GM21528 (cell line): ENCODE measurements around the gene ASB18.
"Not testable (repeated sequence)": the region's sequence is repeated elsewhere in the genome, so short reads cannot be mapped to it uniquely, and the experiment has no call there.

ENCODE experiments used
- ATAC-seq: cut with Tn5 transposase; IDR thresholded peaks from one replicate; pipeline ENCODE4 v1.9.1; 2021; ENCODE audit warnings: mild to moderate bottlenecking, moderate library complexity; ENCODE audit not compliant: unreplicated experiment, low FRiP score

The ASB18 gene

GRCh38 chr2:236264256-236264655, at the start of gene ASB18:
Gene ASB18 (minus strand): TSS chr2:236264406. CDS start chr2:236264345, 61 bp downstream.
- no peak for ATAC-seq

DNA sequence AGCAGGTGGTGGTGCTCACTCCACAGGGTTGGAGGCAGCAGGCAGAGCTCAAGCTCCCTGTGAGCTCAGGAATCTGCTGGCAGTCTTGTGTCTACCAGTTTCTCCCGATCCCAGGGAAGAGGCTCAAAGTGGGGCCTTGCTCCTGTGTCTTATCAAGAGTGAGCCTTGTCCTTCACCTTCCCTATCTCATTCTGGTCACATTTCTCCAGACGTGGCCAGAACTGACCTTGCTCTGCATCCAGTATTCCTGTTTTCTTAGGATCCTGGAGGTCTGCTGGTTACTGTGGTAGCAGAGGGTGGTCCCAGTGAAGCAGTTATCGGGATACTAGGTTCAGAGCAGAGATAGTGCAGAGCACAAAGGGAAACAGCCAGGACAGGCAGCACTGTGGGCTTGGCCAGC, 47.1 kb upstream of the ASB18 start:
- ATAC-seq = no peak

DNA sequence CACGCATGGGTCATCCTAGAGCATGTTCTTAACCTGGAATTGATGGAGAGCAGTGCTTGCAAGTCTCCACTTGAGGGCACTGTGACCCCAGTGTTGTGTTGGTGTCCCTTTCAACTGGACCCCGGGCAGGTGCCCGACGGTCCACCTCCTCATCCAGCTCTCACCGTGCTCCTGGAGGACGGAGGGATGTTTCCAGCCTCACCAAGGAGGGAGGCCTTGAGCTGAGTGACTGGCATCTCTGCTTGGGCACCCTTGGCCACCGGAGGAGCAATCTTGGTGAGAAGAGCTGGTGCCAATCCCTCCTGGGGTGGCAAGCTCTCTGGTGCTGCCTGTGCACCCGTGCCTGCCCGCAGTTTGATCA, 45.4 kb upstream of the ASB18 start:
- ATAC-seq = no peak

GRCh38 chr2:236308855-236309668, 44.9 kb upstream of the ASB18 start:
- no peak for ATAC-seq

GRCh38 chr2:236307641-236308040, 43.4 kb upstream of the ASB18 start:
- ATAC-seq = no peak

DNA sequence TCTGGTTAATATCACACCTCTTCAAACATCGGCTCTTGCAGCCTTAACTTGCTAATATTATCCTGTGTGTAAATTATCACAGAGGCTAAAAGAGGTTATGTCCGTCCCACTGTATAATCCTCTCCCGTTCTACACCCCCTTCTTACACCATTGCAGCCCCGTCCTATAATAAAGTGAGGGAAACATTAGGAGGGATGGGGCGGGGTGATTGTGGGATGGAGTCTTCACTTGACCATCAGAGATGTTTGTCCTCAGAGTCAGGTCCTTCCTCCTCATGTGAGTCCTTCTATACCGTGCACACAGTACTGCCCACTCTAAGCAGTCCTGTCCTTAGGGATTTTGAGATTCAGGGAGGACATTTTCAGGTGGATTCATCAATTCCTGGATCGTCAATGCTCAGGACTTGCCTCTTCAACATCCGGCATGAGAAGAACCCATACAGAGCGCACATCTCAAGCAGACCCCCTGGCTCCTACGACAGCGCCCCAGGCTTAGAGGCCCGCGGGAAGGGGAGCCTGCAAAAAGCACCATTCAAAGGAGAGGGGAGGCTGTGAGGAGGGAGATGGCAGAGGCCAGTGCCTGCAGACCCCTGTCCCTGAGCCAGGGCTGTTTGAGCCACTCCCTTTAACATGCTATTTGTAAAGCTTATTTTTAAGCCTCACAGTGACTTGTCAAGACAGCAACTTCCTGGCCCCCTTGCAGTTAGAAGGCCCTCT, 42.8 kb upstream of the ASB18 start:
- no peak for ATAC-seq

DNA sequence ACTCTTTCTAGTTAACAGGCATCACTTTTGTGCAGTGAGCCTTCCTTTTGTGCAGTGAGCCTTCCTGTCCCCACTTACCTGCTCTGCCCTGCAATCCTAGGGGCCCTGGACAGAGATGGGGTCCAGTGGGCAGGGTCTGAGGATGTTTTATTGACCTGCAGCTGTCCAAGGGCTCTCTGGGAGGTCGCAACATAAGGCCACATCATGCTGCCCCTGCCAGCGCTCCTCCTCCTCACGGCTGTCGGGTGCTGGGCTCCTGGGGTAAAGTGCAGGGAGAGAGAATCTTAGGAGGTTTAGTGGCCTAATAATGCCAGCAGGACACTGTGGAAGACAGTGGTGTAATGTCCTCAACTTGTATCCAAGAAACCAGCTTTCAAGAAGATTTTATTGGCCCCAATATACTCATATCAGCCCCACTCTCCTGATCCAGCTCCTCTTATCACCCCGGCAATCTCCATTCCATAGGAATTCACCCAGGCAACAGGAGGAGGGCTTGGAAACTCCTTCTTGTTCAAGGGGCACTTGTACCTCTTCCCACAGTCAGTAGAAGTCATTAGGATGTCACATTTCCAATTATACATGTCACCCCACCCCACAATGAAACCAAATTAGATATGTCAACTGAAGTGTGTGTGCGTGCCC, 41.9 kb upstream of the ASB18 start:
- ATAC-seq = no peak

DNA sequence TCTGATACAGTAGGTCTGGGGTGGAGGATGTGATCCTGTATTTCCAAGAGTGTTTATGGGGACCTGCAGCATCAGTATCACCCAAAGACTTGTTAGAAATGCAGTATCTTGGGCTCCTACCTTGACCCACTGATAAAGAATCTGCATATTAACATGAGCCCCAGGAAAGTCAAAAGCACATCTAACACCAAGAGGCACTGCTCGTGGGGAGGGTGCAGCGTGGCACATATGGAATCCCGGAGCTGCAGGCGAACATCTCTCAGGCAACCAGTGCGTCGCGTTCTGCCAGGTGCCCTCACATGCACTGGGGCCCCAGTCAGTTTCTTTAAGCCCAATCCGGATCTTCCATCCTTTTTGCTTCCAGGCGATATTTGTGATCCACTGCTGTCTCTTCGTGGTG, 41.3 kb upstream of the ASB18 start:
- no peak for ATAC-seq

- ATAC-seq = no peak
Measured at GRCh38 chr2:236303935-236304334, 39.7 kb upstream of the ASB18 start.

DNA sequence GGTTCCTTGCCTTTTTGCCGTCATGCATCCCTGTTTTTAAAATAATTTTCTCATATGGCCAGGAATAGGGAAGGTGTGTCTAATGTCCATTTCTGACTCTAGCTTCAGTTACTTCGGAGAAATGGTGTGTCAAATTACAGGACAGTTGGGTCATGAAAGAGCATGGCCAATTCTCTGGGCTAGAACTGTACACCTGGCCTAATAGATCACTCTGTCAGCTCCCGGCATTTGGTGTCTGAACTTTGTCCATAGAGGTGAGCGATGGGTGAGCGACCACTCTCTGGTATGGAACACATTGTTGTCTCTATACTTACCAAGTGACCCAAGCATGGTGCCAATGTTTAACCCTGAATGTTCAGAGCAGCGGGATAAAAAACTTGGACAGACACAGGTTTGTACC, 38.3 kb upstream of the ASB18 start:
- ATAC-seq = no peak

GRCh38 chr2:236298924-236299475, 34.8 kb upstream of the ASB18 start:
- ATAC-seq = no peak

DNA sequence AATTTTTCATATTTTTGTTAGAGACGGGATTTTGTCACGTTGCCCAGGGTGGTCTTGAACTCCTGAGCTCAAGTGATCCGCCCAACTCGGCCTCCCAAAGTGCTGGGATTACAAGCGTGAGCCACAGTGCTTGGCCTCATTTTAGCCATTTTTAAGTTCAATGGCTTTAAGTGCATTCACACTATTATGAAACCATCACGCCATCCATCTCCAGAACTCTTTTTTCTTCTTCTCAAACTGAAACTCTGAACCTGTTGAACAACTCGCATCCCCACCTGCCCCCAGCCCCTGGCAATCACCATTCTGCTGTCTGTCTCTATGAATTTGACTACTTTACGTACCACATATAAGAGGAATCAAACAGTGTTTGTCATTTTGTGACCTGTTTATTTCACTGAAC, 31.3 kb upstream of the ASB18 start:
- ATAC-seq = no peak

GRCh38 chr2:236294647-236295046, 30.4 kb upstream of the ASB18 start:
- ATAC-seq = no peak

DNA sequence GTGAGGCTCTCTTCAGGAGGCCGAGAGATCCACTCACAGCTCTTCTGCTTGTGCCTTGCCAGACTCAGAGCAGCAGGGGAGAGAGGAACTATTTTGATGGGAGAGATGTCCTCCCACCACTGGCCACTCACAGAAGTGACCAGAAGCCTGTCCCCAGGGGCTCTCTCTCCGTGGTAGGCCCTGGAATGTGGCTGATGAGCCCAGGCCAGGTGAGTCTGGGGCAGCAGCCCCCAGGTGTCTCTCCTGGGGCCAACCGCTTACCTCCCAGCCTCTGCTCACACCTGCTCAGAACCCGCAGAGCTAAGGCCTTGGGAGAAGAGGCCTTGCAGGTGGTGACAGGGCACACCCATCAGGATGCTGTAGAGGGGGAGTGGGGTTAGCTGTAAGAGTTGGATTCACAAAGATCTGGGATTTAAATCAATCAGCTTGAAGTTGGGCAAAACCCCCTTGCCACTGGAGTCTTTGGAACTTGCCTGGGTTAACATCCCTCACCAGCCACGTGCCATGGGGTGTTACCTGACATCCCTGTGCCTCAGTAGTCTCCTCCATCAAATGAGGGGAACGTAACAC, 29.1 kb upstream of the ASB18 start:
- no peak for ATAC-seq

GRCh38 chr2:236291911-236292310, 27.7 kb upstream of the ASB18 start:
- ATAC-seq = no peak

GRCh38 chr2:236291476-236291875, 27.3 kb upstream of the ASB18 start:
- ATAC-seq = no peak

GRCh38 chr2:236290742-236291425, 26.7 kb upstream of the ASB18 start:
- no peak for ATAC-seq

DNA sequence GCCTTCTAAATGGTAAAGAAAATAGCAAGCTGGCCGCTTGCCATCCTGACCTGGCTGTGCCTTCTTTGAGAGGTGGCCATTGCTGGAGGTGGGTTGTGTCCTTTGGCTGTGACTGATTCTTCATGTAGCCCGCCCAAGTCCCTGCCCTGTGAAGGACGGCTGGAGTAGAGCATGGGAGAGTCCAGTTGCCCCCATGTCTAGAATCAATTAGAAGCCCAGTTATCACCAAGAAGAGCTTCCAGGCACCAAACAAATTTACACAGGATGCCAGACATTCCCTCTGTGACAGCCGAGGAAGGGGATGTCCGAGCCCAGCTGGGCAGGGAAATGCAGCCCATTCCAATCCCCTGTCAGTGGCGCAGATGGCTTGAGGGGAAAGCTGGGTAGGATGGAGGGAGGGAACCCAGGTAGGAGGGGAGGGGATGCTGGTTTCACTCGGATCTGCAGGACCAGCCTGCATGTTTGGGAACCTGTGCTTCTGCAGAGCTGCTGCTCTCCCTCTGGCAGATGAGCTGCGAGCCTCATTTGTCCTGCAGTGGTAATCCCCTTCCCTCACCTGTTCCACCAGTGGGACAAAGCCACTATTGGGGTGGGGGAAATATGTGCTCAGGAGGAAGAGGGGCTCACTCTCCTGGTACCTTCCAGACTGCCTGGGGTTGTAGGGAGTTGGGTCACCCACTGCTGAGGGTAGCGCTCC, 25.7 kb upstream of the ASB18 start:
- ATAC-seq = no peak

GRCh38 chr2:236288373-236288772, 24.2 kb upstream of the ASB18 start:
- ATAC-seq = not testable (repeated sequence)

GRCh38 chr2:236287656-236288055, 23.4 kb upstream of the ASB18 start:
- ATAC-seq = no peak
